Liver (tissue), 9 donors: ENCODE results near the gene SERPINA6. TPM values are rescaled to one million over a fixed set of nuclear protein-coding genes. Genes with fewer than 3 reads are reported as not detected.
"Not testable (repeated sequence)": the region's sequence is repeated elsewhere in the genome, so short reads cannot be mapped to it uniquely, and the experiment has no call there.

ENCODE experiments used
- DNase-seq: peaks from one replicate; pipeline ENCODE4 v3.0.0-alpha.2; 2017; ENCODE audit warnings: low spot score
- H3K27ac ChIP-seq, 2 donors: one replicate each; pipeline ENCODE4 v1.7.0; 2013; ENCODE audit warnings: inconsistent platforms in 2 of 2, low read length in 2 of 2, control low read depth in 1 of 2, low read depth in 1 of 2, mild to moderate bottlenecking in 1 of 2
- H3K27me3 ChIP-seq, 4 donors: one replicate each; pipeline versions ENCODE4 v1.6.1 to v1.7.0; 2013; ENCODE audit warnings: low read length in 3 of 4, inconsistent platforms in 1 of 4, mild to moderate bottlenecking in 1 of 4, moderate library complexity in 1 of 4; ENCODE audit not compliant: control insufficient read depth in 4 of 4, insufficient read depth in 4 of 4
- H3K36me3 ChIP-seq, 4 donors: one replicate each; pipeline versions ENCODE4 v1.6.1 to v1.7.0; 2013; ENCODE audit warnings: low read length in 3 of 4, mild to moderate bottlenecking in 3 of 4, low read depth in 1 of 4, moderate library complexity in 1 of 4; ENCODE audit not compliant: control insufficient read depth in 4 of 4, insufficient read depth in 3 of 4
- H3K4me1 ChIP-seq, 4 donors: one replicate each; pipeline versions ENCODE4 v1.6.1 to v1.7.0; 2013; ENCODE audit warnings: low read length in 3 of 4, mild to moderate bottlenecking in 3 of 4, moderate library complexity in 1 of 4; ENCODE audit not compliant: control insufficient read depth in 4 of 4, insufficient read depth in 4 of 4
- H3K4me3 ChIP-seq, 3 donors: one replicate each; pipeline versions ENCODE4 v1.6.1 to v1.7.0; 2013; ENCODE audit warnings: low read length in 3 of 3, control low read depth in 1 of 3, low read depth in 1 of 3, mild to moderate bottlenecking in 1 of 3
- H3K9ac ChIP-seq, 2 donors: one replicate each; pipeline ENCODE4 v1.7.0; 2013; ENCODE audit warnings: low read length in 2 of 2, mild to moderate bottlenecking in 2 of 2, moderate library complexity in 2 of 2, control low read depth in 1 of 2, low read depth in 1 of 2
- H3K9me3 ChIP-seq, 4 donors: one replicate each; pipeline versions ENCODE4 v1.6.1 to v1.7.0; 2013; ENCODE audit warnings: low read length in 3 of 4; ENCODE audit not compliant: control insufficient read depth in 4 of 4
- EGR1 ChIP-seq, 2 donors: IDR thresholded peaks; 2 replicates each; pipeline ENCODE4 v1.6.1; 2016 to 2018; ENCODE audit warnings: antibody characterized with exemption in 2 of 2, low read depth in 2 of 2
- FOXA1 ChIP-seq: IDR thresholded peaks from 2 replicates; pipeline ENCODE4 v1.6.1; 2016; ENCODE audit warnings: antibody characterized with exemption
- FOXA2 ChIP-seq: IDR thresholded peaks from 2 replicates; pipeline ENCODE4 v1.6.1; 2016; ENCODE audit warnings: antibody characterized with exemption
- HNF4A ChIP-seq, 2 donors: conservative IDR thresholded peaks; 2 replicates each; pipeline ENCODE4 v1.6.1; 2016; ENCODE audit warnings: antibody characterized with exemption in 2 of 2, mild to moderate bottlenecking in 2 of 2
- HNF4G ChIP-seq: IDR thresholded peaks from 2 replicates; pipeline ENCODE4 v1.6.1; 2016; ENCODE audit warnings: antibody characterized with exemption
- JUND ChIP-seq, 2 donors: IDR thresholded peaks; 2 replicates each; pipeline ENCODE4 v1.6.1; 2016; ENCODE audit warnings: antibody characterized with exemption in 2 of 2
- NR2F2 ChIP-seq: IDR thresholded peaks from 2 replicates; pipeline ENCODE4 v1.6.1; 2016; ENCODE audit warnings: antibody characterized with exemption
- RAD21 ChIP-seq, 2 donors: IDR thresholded peaks; 2 replicates each; pipeline ENCODE4 v1.6.1; 2016; ENCODE audit warnings: antibody characterized with exemption in 2 of 2, mild to moderate bottlenecking in 2 of 2
- RXRA ChIP-seq, 2 donors: IDR thresholded peaks; 2 replicates each; pipeline ENCODE4 v1.6.1; 2017 to 2018; ENCODE audit warnings: antibody characterized with exemption in 2 of 2, mild to moderate bottlenecking in 1 of 2
- SP1 ChIP-seq: IDR thresholded peaks from 2 replicates; pipeline ENCODE4 v1.6.1; 2018; ENCODE audit warnings: antibody characterized with exemption, mild to moderate bottlenecking
- YY1 ChIP-seq: IDR thresholded peaks from 2 replicates; pipeline ENCODE4 v1.6.1; 2016; ENCODE audit warnings: antibody characterized with exemption, mild to moderate bottlenecking
- WGBS: extraction: QIAGEN DNeasy Blood & Tissue Kit; methylation state at CpG from one replicate; pipeline ENCODE4 v1.1.7; 2013; 5-methylcytosine and 5-hydroxymethylcytosine counted together
- polyA plus RNA-seq, 2 donors: library from polyadenylated mRNA; stranded (reverse) in 1 of 2; unstranded in 1 of 2; fragments of 200-250 nt in 1 of 2; fragments of >200 nt in 1 of 2; fragmentation: Nextera tagmentation in 1 of 2; extraction: Ambion mirVana in 1 of 2; gene quantifications; one replicate each; pipeline versions ENCODE4 v1.2.1 to v1.2.3, GENCODE V29; 2013 to 2015
- total RNA-seq, 2 donors: library from RNA; depleted of rRNA; stranded (reverse); fragments of >200 nt; gene quantifications; one replicate each; pipeline ENCODE4 v1.2.3, GENCODE V29; 2014
- TF ChIP-seq, protein P1 (sequence below): IDR thresholded peaks from 2 replicates; pipeline ENCODE4 v1.6.1; 2016; ENCODE audit warnings: antibody characterized with exemption
- TF ChIP-seq, protein P2 (sequence below): IDR thresholded peaks from 2 replicates; pipeline ENCODE4 v1.6.1; 2016; ENCODE audit warnings: antibody characterized with exemption
- TF ChIP-seq, protein P3 (sequence below): IDR thresholded peaks from 2 replicates; pipeline ENCODE4 v1.6.1; 2016; ENCODE audit warnings: antibody characterized with exemption
- TF ChIP-seq, protein P4 (sequence below): fragments of 150-350 bp; IDR thresholded peaks from 2 replicates; pipeline ENCODE4 v1.5.1; 2017; ENCODE audit warnings: improper control_type of control experiment, low read depth, low read length; ENCODE audit not compliant: missing input control
- donor health status: healthy.
- donor health status: healthy.
- donor health status: healthy.
- donor health status: healthy.
- donor health status: healthy.

The SERPINA6 gene
- total and polyA plus RNA-seq, 4 donors, result 188 to 357 (median 328) TPM

DNA sequence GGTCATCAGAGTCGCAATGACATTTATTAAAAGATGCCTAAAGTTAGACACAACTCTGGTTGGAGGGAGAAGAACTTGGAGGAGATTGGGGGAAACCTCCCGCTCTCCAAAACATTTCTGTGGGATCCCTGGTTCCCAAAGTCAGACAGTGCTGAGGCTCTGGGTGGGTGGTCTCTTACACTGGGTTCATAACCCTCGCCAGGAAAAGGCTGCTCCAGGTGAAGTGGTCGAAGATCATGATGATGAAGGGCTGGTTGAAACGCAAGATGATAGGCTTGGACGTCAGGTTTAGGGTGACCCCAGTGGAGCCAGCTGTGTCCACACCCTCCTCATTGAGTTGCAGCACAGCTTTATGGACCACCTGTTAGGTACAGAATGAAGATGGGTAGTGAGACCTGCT lies 18.9 kb downstream of the SERPINA6 start:
- Histone ChIP-seq H3K27ac (no peak overlapping the region), H3K27me3 (no peaks in the 10 kb centered on the region), H3K4me3 (no peak overlapping the region), H3K9ac (no peak overlapping the region), H3K9me3 (peaks cover 0 to 10% (median 4%) of the 10 kb centered on the region in 4 donors), H3K4me1 (peaks cover 0 to 10% (median 5%) of the 10 kb centered on the region in 4 donors), H3K36me3 (peaks cover 5 to 59% (median 53%) of the 10 kb centered on the region in 4 donors)
- no peak for DNase-seq
- no peak for TF ChIP-seq YY1
- TF ChIP-seq FOXA1, result no peak
- TF ChIP-seq JUND (IDR thresholded peaks at IDR 0.05), result no peak
- TF ChIP-seq HNF4A (conservative IDR thresholded peaks at IDR 0.05), result no peak
- TF ChIP-seq SP1, result no peak
- WGBS, result 92% methylated on average over 6 of the region's 6 CpGs

DNA sequence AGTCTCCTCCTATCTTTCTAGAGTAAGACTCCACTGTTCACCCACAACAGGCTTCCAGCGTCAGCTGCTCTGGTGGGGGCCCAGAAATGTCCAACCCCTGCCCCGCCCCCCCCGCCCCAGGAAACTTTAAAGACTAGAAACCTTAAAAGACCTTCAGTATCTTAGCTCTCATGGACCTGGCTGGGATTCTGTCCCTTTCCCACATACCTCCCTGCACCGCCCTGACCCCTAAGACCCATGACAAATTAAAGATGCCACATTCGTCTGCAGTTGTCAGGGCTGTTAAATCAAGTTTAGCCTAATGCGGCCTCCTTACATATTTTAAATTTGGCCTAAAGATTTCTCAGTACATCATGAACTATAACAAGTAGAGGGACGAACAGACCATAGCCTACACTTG lies 20.0 kb downstream of the SERPINA6 start:
- no peak for DNase-seq
- peaks cover 2 to 14% (median 7%) of the 10 kb centered on the region in 4 donors for H3K4me1 ChIP-seq
- H3K9ac ChIP-seq, result no peak overlapping the region
- H3K9me3 ChIP-seq, result peaks cover 0 to 6% (median 2%) of the 10 kb centered on the region in 4 donors
- H3K4me3 ChIP-seq, result no peak overlapping the region
- no peaks in the 10 kb centered on the region for H3K27me3 ChIP-seq
- H3K36me3 ChIP-seq, result peaks cover 5 to 48% (median 43%) of the 10 kb centered on the region in 4 donors
- no peak overlapping the region for H3K27ac ChIP-seq
- WGBS, result 94% methylated on average over 7 of the region's 7 CpGs
- TF ChIP-seq RXRA (IDR thresholded peaks at IDR 0.05) (no peak), NR2F2 (no peak), JUND (IDR thresholded peaks at IDR 0.05) (no peak), RAD21 (IDR thresholded peaks at IDR 0.05) (no peak)
- TF ChIP-seq, protein P1, sequence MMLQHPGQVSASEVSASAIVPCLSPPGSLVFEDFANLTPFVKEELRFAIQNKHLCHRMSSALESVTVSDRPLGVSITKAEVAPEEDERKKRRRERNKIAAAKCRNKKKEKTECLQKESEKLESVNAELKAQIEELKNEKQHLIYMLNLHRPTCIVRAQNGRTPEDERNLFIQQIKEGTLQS, result no peak

DNA sequence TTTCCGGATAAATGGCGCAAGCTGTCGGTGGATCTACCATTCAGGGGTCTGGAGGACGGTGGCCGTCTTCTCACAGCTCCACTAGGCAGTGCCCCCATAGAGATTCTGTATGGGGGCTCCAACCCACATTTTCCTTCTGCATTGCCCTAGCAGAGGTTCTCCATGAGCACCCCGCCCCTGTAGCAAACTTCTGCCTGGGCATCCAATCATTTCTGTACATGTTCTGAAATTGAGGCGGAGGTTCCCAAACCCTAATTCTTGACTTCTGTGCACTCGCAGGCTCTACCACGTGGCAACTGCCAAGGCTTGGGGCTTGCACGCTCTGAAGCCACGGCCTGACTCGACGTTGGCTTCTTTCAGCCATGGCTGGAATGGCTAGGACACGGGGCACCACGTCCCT lies 25.0 kb downstream of the SERPINA6 start:
- peaks cover 2 to 39% (median 21%) of the 10 kb centered on the region in 4 donors for H3K4me1 ChIP-seq
- H3K9me3 ChIP-seq, result peaks cover 0 to 3% (median 0%) of the 10 kb centered on the region in 4 donors
- WGBS, result 95% methylated on average over 15 of the region's 15 CpGs
- H3K4me3 ChIP-seq, result no peak overlapping the region
- TF ChIP-seq RAD21 (IDR thresholded peaks at IDR 0.05) (no peak), NR2F2 (no peak), HNF4G (no peak), EGR1 (IDR thresholded peaks at IDR 0.05; ENCODE audit: low read depth in 2 of 2) (no peak), SP1 (no peak), FOXA1 (no peak), FOXA2 (no peak), JUND (IDR thresholded peaks at IDR 0.05) (no peak), HNF4A (conservative IDR thresholded peaks at IDR 0.05) (no peak)
- TF ChIP-seq, protein P2, sequence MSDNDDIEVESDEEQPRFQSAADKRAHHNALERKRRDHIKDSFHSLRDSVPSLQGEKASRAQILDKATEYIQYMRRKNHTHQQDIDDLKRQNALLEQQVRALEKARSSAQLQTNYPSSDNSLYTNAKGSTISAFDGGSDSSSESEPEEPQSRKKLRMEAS, result no peak
- TF ChIP-seq, protein P3, sequence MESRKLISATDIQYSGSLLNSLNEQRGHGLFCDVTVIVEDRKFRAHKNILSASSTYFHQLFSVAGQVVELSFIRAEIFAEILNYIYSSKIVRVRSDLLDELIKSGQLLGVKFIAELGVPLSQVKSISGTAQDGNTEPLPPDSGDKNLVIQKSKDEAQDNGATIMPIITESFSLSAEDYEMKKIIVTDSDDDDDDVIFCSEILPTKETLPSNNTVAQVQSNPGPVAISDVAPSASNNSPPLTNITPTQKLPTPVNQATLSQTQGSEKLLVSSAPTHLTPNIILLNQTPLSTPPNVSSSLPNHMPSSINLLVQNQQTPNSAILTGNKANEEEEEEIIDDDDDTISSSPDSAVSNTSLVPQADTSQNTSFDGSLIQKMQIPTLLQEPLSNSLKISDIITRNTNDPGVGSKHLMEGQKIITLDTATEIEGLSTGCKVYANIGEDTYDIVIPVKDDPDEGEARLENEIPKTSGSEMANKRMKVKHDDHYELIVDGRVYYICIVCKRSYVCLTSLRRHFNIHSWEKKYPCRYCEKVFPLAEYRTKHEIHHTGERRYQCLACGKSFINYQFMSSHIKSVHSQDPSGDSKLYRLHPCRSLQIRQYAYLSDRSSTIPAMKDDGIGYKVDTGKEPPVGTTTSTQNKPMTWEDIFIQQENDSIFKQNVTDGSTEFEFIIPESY, result no peak
- TF ChIP-seq, protein P4, sequence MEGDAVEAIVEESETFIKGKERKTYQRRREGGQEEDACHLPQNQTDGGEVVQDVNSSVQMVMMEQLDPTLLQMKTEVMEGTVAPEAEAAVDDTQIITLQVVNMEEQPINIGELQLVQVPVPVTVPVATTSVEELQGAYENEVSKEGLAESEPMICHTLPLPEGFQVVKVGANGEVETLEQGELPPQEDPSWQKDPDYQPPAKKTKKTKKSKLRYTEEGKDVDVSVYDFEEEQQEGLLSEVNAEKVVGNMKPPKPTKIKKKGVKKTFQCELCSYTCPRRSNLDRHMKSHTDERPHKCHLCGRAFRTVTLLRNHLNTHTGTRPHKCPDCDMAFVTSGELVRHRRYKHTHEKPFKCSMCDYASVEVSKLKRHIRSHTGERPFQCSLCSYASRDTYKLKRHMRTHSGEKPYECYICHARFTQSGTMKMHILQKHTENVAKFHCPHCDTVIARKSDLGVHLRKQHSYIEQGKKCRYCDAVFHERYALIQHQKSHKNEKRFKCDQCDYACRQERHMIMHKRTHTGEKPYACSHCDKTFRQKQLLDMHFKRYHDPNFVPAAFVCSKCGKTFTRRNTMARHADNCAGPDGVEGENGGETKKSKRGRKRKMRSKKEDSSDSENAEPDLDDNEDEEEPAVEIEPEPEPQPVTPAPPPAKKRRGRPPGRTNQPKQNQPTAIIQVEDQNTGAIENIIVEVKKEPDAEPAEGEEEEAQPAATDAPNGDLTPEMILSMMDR, result no peak
- peaks cover 0 to 5% (median 3%) of the 10 kb centered on the region in 4 donors for H3K36me3 ChIP-seq
- H3K9ac ChIP-seq, result no peak overlapping the region
- no peaks in the 10 kb centered on the region for H3K27me3 ChIP-seq
- peak overlapping the region; percentile 48 to 93 for H3K27ac ChIP-seq
- no peak for DNase-seq

DNA sequence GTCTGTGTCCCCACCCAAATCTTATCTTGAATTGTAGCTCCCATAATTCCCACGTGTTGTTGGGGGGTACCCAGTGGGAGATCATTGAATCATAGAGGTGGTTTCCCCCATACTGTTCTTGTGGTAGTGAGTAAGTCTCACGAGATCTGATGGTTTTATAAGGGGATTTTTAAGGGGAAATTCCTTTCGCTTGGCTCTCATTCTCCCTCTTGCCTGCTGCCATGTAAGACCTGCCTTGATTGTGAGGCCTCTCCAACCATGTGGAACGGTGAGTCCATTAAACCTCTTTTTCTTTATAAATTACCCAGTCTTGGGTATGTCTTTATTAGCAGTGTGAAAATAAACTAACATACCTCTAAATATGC lies 27.0 kb downstream of the SERPINA6 start:
- H3K27me3 ChIP-seq, H3K36me3 ChIP-seq, DNase-seq, H3K9me3 ChIP-seq, H3K4me3 ChIP-seq, H3K9ac ChIP-seq: not testable (repeated sequence)
- 80% methylated on average over 4 of the region's 4 CpGs for WGBS
- Histone ChIP-seq H3K4me1 (peaks cover 2 to 39% (median 21%) of the 10 kb centered on the region in 4 donors), H3K27ac (peak overlapping the region; percentile 93 to 96)
